SK-N-MC (cell line): ENCODE measurements around the gene ALPP.

Experiments used
- EZH2 ChIP-seq: fragments of 200-600 bp; sonication (generic); IDR thresholded peaks from one replicate; pipeline ENCODE4 v1.6.1; 2017; ENCODE audit warnings: antibody characterized with exemption
- FOXP2 ChIP-seq: optimal IDR thresholded peaks from 2 replicates; pipeline ENCODE3; 2011; ENCODE audit warnings: mild to moderate bottlenecking, moderate library complexity; ENCODE audit not compliant: insufficient read depth; ENCODE audit errors: extremely low read length, control extremely low read depth
- POLR2AphosphoS5 ChIP-seq: IDR thresholded peaks from 2 replicates; pipeline ENCODE4 v1.6.1; 2012; ENCODE audit warnings: mild to moderate bottlenecking, low read depth, low read length, borderline replicate concordance

DNA sequence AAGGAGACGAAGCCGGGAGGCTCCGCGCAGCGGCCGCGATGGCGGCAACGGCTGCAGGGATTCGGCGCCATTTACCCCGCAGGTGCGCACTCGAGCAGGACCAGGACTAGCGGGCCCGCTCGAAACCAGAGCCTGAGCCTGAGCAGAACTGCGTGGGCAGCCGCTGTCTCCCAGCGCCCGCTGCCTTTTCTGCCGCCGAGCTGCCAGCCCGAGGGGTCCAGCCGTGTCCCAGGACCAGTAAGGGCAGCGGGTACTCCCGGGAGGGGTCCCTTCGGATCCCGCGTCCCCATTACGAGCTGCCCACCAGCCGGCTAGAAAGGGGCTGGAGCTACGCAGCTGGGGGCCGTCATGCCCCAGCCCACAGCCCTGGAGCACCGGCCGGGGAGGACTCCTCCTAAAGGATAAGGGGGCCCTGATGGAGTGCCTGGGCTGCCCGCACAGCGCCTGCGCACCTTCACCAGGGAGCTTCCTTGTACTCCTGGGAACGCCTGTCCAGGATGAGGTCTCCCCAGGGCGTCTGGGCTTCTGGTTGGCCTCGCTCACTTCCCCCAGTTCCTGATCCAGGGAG is 9.9 kb downstream of the ALPP start:
- no peak for TF ChIP-seq EZH2
- TF ChIP-seq POLR2AphosphoS5, result no peak
- TF ChIP-seq FOXP2, result no peak
